Kidney (tissue), 14 donors: ENCODE data around the gene PIN4. TPM values are rescaled to one million over a fixed set of nuclear protein-coding genes. Genes with fewer than 3 reads are reported as not detected.

Experiments
- DNase-seq, 5 donors: peaks; one replicate each; pipeline ENCODE4 v3.0.0-alpha.2; 2013 to 2020
- FAIRE-seq: peaks from 2 replicates; lab custom pipeline; 2012; peaks lifted over from hg19 to GRCh38; lab: Jason Lieb, UNC
- H3K27ac ChIP-seq, 2 donors: one replicate each; pipeline ENCODE4 v1.7.0; 2013; ENCODE audit warnings: low read depth in 2 of 2, low read length in 2 of 2, inconsistent platforms in 1 of 2
- H3K27me3 ChIP-seq: one replicate; pipeline ENCODE4 v1.7.1; 2013; ENCODE audit warnings: low read length, inconsistent platforms; ENCODE audit not compliant: control insufficient read depth, insufficient read depth
- H3K36me3 ChIP-seq, 3 donors: one replicate each; pipeline versions ENCODE4 v1.7.0 to v1.7.1; 2013; ENCODE audit warnings: low read length in 3 of 3, control low read depth in 1 of 3, inconsistent platforms in 1 of 3; ENCODE audit not compliant: insufficient read depth in 3 of 3, control insufficient read depth in 2 of 3
- H3K4me1 ChIP-seq, 3 donors: one replicate each; pipeline versions ENCODE4 v1.7.0 to v1.7.1; 2013; ENCODE audit warnings: low read length in 3 of 3, inconsistent platforms in 1 of 3, low read depth in 1 of 3; ENCODE audit not compliant: control insufficient read depth in 2 of 3, insufficient read depth in 2 of 3
- H3K4me3 ChIP-seq, 3 donors: one replicate each; pipeline versions ENCODE4 v1.7.0 to v1.8.1; 2013; ENCODE audit warnings: low read length in 3 of 3, control low read depth in 1 of 3, inconsistent platforms in 1 of 3
- H3K9ac ChIP-seq, 3 donors: one replicate each; pipeline versions ENCODE4 v1.7.0 to v1.7.1; 2013; ENCODE audit warnings: low read length in 3 of 3, control low read depth in 1 of 3, inconsistent platforms in 1 of 3
- H3K9me3 ChIP-seq, 3 donors: one replicate each; pipeline versions ENCODE4 v1.7.0 to v1.7.1; 2013; ENCODE audit warnings: low read length in 3 of 3, control low read depth in 1 of 3, inconsistent platforms in 1 of 3; ENCODE audit not compliant: control insufficient read depth in 2 of 3, insufficient read depth in 1 of 3
- intact Hi-C: fragments of 100-400 bp; cut with DNase I; formaldehyde crosslinking; loops from one replicate; pipeline ENCODE4 v1.11.1; 2022
- polyA plus RNA-seq: library from polyadenylated mRNA; stranded (reverse); fragments of 350-450 nt; fragmentation: Illumina TruSeq; extraction: RNeasy Lipid Tissue Mini Kit (QIAGEN cat#74804); gene quantifications from one replicate; pipeline ENCODE4 v1.2.3, GENCODE V29; 2014; ENCODE audit warnings: low read depth, low replicate concordance; ENCODE audit not compliant: insufficient read depth
- total RNA-seq: library from RNA; stranded (reverse); fragmentation: NEBNext Ultra II Directional; extraction: Animal tissue kit (Norgen Biotek cat#: 25700); gene quantifications from one replicate; pipeline ENCODE4 v1.2.1, GENCODE V29; 2021
- TF ChIP-seq, protein P1 (sequence below): IDR thresholded peaks from 3 replicates; pipeline ENCODE4 v1.5.1; 2012; ENCODE audit warnings: mild to moderate bottlenecking, moderate library complexity, borderline replicate concordance; ENCODE audit not compliant: insufficient read depth; ENCODE audit errors: extremely low read depth
- donor health status: control.
- donor health status: control.
- donor health status: control.
- donor health status: control.
- donor health status: control.
- donor health status: DM: yes; HTN: yes; CAD: no.
- donor health status: Normal renal cell carcinoma (clear cell type).

The PIN4 gene
- total and polyA plus RNA-seq, 2 donors from 2014 or later = 11.0 to 50.9 TPM

DNA sequence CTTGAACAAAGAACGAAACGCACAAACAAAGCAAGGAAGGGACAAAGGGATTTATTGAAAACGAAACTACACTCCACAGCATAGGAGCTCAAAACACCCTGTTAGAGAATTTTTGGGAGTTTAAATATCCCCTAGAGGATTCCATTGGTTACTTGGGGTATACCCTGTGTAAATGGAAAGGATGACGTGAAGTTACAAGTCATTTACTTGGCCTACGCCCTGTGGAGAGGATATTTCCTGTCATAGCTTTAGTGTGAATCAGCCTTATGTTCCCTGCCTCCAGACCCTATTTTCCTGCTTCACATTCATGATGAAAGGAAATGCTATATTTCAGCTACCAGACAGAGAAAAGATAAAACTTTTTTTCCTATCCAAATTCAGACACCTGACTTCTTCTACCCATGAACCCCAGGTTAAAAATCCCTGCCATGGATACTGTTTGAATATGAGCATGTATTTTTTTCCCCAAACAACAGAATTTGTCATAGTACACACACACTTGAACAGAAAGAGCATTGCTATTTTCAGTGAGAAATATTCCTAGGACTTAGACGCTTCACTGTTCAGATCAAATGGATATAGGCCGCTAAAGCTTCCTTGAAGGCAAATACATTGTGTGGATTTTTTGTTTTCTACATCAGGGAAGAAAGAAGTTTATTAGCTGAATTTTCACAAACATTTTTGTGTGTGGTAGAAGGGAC is 20.4 kb downstream of the PIN4 start:
- peaks cover under 1% of the 10 kb centered on the region for H3K27me3 ChIP-seq
- H3K4me3 ChIP-seq = no peak overlapping the region
- peaks cover 0 to 5% (median under 1%) of the 10 kb centered on the region in 3 donors for H3K36me3 ChIP-seq
- FAIRE-seq = no peak
- H3K9me3 ChIP-seq = no peaks in the 10 kb centered on the region
- H3K27ac ChIP-seq = no peak overlapping the region
- TF ChIP-seq, protein P1, sequence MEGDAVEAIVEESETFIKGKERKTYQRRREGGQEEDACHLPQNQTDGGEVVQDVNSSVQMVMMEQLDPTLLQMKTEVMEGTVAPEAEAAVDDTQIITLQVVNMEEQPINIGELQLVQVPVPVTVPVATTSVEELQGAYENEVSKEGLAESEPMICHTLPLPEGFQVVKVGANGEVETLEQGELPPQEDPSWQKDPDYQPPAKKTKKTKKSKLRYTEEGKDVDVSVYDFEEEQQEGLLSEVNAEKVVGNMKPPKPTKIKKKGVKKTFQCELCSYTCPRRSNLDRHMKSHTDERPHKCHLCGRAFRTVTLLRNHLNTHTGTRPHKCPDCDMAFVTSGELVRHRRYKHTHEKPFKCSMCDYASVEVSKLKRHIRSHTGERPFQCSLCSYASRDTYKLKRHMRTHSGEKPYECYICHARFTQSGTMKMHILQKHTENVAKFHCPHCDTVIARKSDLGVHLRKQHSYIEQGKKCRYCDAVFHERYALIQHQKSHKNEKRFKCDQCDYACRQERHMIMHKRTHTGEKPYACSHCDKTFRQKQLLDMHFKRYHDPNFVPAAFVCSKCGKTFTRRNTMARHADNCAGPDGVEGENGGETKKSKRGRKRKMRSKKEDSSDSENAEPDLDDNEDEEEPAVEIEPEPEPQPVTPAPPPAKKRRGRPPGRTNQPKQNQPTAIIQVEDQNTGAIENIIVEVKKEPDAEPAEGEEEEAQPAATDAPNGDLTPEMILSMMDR = no peak
- no peak for DNase-seq
- intact Hi-C loops = no loop called here
- H3K4me1 ChIP-seq = no peaks in the 10 kb centered on the region
- H3K9ac ChIP-seq = no peak overlapping the region

DNA sequence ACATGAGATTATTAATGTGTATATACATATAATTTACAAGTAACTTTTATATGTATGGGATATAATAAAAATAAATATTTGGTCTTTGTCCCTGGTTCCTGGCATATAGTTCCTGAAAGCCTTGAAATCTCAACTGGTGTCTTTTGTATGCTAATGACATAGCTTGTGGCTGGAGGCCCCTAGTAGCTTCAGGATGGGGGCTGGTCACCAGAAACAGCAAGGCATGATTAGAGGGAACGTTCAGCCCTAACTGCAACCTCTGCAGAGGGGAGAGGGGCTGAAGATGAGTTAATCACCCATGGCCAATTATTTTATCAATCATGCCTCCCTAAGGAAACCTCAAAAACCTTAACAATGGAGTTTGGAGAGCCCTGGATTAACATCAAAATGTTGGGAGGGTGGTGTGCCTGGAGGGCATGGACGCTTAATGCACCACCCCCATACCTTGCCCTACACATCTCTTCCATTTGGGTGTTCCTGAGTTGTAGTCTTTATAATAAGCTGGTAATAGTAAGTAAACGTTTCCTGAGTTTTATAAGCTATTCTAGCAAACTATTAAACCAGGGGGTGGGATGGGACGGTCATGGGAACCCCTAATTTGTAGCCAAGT is 21.3 kb downstream of the PIN4 start:
- H3K27ac ChIP-seq = no peak overlapping the region
- DNase-seq (no peak), FAIRE-seq (no peak)
- no peaks in the 10 kb centered on the region for H3K4me1 ChIP-seq
- intact Hi-C loops = no loop called here
- H3K36me3 ChIP-seq = peaks cover 0 to under 1% (median 0%) of the 10 kb centered on the region in 3 donors
- TF ChIP-seq, protein P1 = no peak
- no peak overlapping the region for H3K4me3 ChIP-seq
- H3K9ac ChIP-seq = no peak overlapping the region
- no peaks in the 10 kb centered on the region for H3K27me3 ChIP-seq
- H3K9me3 ChIP-seq = no peaks in the 10 kb centered on the region

DNA sequence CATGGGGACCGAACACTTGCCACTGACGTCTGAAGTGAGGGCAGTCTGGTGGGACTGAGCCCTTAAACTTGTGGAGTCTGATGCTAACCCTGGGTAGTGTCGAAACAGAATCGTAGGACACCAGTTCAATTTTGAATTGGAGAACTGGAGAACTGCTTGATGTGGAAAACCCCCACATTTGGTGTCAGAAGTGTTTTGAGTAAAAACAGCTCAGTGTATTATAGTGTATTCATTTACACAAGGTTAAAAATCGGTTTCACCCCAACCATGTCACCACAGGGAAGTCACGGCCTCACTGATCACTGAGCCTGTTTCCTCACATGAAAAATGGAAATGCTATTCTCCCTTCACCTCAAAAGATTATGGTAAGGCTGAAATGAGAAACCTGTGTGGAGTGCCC is 21.9 kb downstream of the PIN4 start:
- DNase-seq (no peak), FAIRE-seq (no peak)
- Histone ChIP-seq H3K27me3 (no peaks in the 10 kb centered on the region), H3K36me3 (no peaks in the 10 kb centered on the region), H3K27ac (no peak overlapping the region), H3K9ac (no peak overlapping the region), H3K4me3 (no peak overlapping the region), H3K4me1 (no peaks in the 10 kb centered on the region), H3K9me3 (no peaks in the 10 kb centered on the region)
- intact Hi-C loops = no loop called here
- TF ChIP-seq, protein P1 = no peak
